Lung (tissue), 12 donors: ENCODE measurements around the gene NRCAM. TPM values are rescaled to one million over a fixed set of nuclear protein-coding genes. Genes with fewer than 3 reads are reported as not detected.

Experiments used
- ATAC-seq: fragments of 200-7000 bp; cut with Tn5 transposase; one replicate; pipeline ENCODE4 v1.9.1; 2020; ENCODE audit warnings: moderate number of reproducible peaks; ENCODE audit not compliant: insufficient read depth, low FRiP score
- DNase-seq, 3 donors: peaks; one replicate each; pipeline ENCODE4 v3.0.0-alpha.2; 2013 to 2017
- H3K27ac ChIP-seq, 2 donors: one replicate each; pipeline ENCODE4 v1.5.1; 2013; ENCODE audit warnings: mild to moderate bottlenecking in 2 of 2, moderate library complexity in 2 of 2, control low read depth in 1 of 2, inconsistent platforms in 1 of 2, low read depth in 1 of 2, low read length in 1 of 2
- H3K27me3 ChIP-seq, 3 donors: one replicate each; pipeline ENCODE4 v1.5.1; 2013; ENCODE audit warnings: low read length in 2 of 3; ENCODE audit not compliant: control insufficient read depth in 3 of 3, insufficient read depth in 3 of 3
- H3K36me3 ChIP-seq, 4 donors: one replicate each; pipeline ENCODE4 v1.5.1; 2013; ENCODE audit warnings: low read length in 4 of 4, mild to moderate bottlenecking in 1 of 4, moderate library complexity in 1 of 4; ENCODE audit not compliant: control insufficient read depth in 4 of 4, insufficient read depth in 4 of 4
- H3K4me1 ChIP-seq, 5 donors: one replicate each; pipeline ENCODE4 v1.5.1; 2013; ENCODE audit warnings: low read length in 5 of 5, mild to moderate bottlenecking in 2 of 5, moderate library complexity in 1 of 5; ENCODE audit not compliant: control insufficient read depth in 5 of 5, insufficient read depth in 5 of 5
- H3K4me3 ChIP-seq: one replicate; pipeline ENCODE4 v1.5.1; 2013; ENCODE audit warnings: mild to moderate bottlenecking, control low read depth, moderate library complexity
- H3K9ac ChIP-seq, 2 donors: one replicate each; pipeline ENCODE4 v1.5.1; 2013; ENCODE audit warnings: low read length in 2 of 2, control low read depth in 1 of 2; ENCODE audit not compliant: insufficient read depth in 1 of 2
- H3K9me3 ChIP-seq, 4 donors: one replicate each; pipeline ENCODE4 v1.5.1; 2013; ENCODE audit warnings: low read length in 3 of 4, mild to moderate bottlenecking in 1 of 4, moderate library complexity in 1 of 4; ENCODE audit not compliant: control insufficient read depth in 4 of 4, insufficient read depth in 3 of 4
- WGBS, 2 donors: extraction: QIAGEN DNeasy Blood & Tissue Kit; methylation state at CpG; one replicate each; pipeline ENCODE4 v1.1.7; 2013; 5-methylcytosine and 5-hydroxymethylcytosine counted together
- polyA plus RNA-seq, 2 donors: library from polyadenylated mRNA; stranded (reverse); fragments of 200-250 nt; gene quantifications; one replicate each; pipeline ENCODE4 v1.2.1, GENCODE V29; 2013
- total RNA-seq, 2 donors: library from RNA; depleted of rRNA in 1 of 2; stranded (reverse); fragments of >200 nt in 1 of 2; gene quantifications; one replicate each; pipeline ENCODE4 v1.2.1, GENCODE V29; 2014 to 2021
- TF ChIP-seq, protein P1 (sequence below): IDR thresholded peaks from 2 replicates; pipeline ENCODE4 v1.5.1; 2012; ENCODE audit warnings: mild to moderate bottlenecking; ENCODE audit errors: control extremely low read depth, extremely low read depth
- donor health status: control.
- donor health status: control.
- donor health status: Bipolar disorder and iron deficiency.
- donor health status: healthy.
- donor health status: DM: yes; HTN: yes; CAD: no.

NRCAM gene
- total and polyA plus RNA-seq, 4 donors, result 2.5 to 32.4 (median 11.0) TPM

DNA sequence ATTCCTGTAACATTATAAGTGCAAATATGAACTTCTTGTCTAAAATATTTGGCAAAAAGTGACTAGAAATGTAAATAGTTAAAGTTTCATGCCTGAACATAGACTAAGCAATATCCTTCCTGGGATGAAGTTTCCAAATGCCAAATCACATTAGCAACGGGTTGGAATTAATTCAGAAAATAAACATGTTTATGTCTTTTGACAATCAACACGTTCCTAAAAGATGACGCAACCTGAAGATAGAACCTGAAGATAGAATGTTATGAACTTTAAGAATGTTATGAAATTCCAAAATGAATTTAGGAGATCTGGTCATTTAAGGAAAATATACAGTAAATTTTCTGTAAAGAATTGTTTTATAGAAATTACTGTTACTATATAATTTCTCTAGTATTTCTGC is 335.3 kb downstream of the NRCAM start:
- 53 to 55% methylated on average over 3 of the region's 3 CpGs for WGBS, 2 donors
- Histone ChIP-seq H3K36me3 (no peaks in the 10 kb centered on the region), H3K9ac (no peak overlapping the region), H3K27me3 (no peaks in the 10 kb centered on the region), H3K27ac (no peak overlapping the region), H3K9me3 (no peaks in the 10 kb centered on the region), H3K4me1 (peaks cover 0 to 12% (median 0%) of the 10 kb centered on the region in 5 donors), H3K4me3 (no peak overlapping the region)
- ATAC-seq (no peak), DNase-seq (peak in 2 of 3 donors; percentile 38 to 61)
- TF ChIP-seq, protein P1, sequence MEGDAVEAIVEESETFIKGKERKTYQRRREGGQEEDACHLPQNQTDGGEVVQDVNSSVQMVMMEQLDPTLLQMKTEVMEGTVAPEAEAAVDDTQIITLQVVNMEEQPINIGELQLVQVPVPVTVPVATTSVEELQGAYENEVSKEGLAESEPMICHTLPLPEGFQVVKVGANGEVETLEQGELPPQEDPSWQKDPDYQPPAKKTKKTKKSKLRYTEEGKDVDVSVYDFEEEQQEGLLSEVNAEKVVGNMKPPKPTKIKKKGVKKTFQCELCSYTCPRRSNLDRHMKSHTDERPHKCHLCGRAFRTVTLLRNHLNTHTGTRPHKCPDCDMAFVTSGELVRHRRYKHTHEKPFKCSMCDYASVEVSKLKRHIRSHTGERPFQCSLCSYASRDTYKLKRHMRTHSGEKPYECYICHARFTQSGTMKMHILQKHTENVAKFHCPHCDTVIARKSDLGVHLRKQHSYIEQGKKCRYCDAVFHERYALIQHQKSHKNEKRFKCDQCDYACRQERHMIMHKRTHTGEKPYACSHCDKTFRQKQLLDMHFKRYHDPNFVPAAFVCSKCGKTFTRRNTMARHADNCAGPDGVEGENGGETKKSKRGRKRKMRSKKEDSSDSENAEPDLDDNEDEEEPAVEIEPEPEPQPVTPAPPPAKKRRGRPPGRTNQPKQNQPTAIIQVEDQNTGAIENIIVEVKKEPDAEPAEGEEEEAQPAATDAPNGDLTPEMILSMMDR, result no peak

DNA sequence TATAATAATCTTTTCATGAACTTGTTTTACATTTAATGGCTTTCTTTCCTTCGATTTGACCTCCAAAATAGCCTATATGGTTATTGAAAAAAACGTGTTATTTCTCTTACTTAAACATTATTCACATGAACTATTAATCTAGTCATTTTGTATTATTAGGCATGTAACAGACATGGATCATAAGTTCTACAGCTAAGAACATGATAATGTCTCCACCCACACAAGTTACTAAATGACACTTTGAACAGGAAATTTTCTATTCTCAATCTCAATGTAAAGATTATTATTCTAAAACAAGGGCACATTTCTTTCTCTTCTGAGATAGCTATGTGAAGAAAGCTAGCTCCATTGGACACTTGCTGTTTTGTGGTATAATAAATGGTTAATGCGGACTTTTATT is 336.0 kb downstream of the NRCAM start:
- WGBS, 2 donors, result 80 to 94% methylated on average over 3 of the region's 3 CpGs
- no peaks in the 10 kb centered on the region for H3K27me3 ChIP-seq
- no peaks in the 10 kb centered on the region for H3K36me3 ChIP-seq
- H3K4me1 ChIP-seq, result peaks cover 0 to 12% (median 0%) of the 10 kb centered on the region in 5 donors
- TF ChIP-seq, protein P1, result no peak
- ATAC-seq (no peak), DNase-seq (no peak)
- H3K4me3 ChIP-seq, result no peak overlapping the region
- no peak overlapping the region for H3K27ac ChIP-seq
- no peak overlapping the region for H3K9ac ChIP-seq
- H3K9me3 ChIP-seq, result no peaks in the 10 kb centered on the region

DNA sequence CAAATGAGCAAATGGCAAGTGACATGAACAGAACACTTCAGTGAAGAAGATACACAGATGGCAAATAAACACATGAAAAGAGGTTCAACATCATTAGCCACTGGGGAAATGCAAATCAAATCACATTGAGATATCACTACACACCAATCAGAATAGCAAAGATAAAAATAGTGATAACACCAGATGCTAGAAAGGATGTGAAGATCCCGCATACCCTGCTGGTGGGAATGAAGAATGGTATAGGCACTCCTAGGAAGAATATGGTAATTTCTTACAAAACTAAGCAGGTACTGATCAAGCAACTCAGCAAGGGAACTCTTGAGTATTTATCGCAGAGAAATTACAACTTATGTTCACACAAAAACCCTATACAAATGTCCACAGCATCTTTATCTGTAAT is 337.3 kb downstream of the NRCAM start:
- TF ChIP-seq, protein P1, result no peak
- H3K4me3 ChIP-seq, result no peak overlapping the region
- no peak overlapping the region for H3K9ac ChIP-seq
- H3K27me3 ChIP-seq, result no peaks in the 10 kb centered on the region
- no peak overlapping the region for H3K27ac ChIP-seq
- no peaks in the 10 kb centered on the region for H3K36me3 ChIP-seq
- peaks cover 0 to 12% (median 0%) of the 10 kb centered on the region in 5 donors for H3K4me1 ChIP-seq
- H3K9me3 ChIP-seq, result no peaks in the 10 kb centered on the region
- 93 to 94% methylated on average over 2 of the region's 2 CpGs for WGBS, 2 donors
- DNase-seq, result no peak
- ATAC-seq, result no peak

- WGBS, 2 donors, result 82% methylated on average over 6 of the region's 6 CpGs
- ATAC-seq, result no peak
Measured at GRCh38 chr7:108114117-108114841, 342.0 kb downstream of the NRCAM start.

More at GRCh38 chr7:108114117-108114841, 342.0 kb downstream of the NRCAM start:
- Histone ChIP-seq H3K36me3 (no peaks in the 10 kb centered on the region), H3K9ac (no peak overlapping the region), H3K4me3 (no peak overlapping the region), H3K27ac (peak overlapping the region in 1 of 2 donors; percentile 33), H3K4me1 (no peaks in the 10 kb centered on the region), H3K9me3 (no peaks in the 10 kb centered on the region), H3K27me3 (no peaks in the 10 kb centered on the region)
- TF ChIP-seq, protein P1, result no peak
- DNase-seq, result no peak
